Endothelial cell of umbilical vein (primary cell): ENCODE measurements around the gene MACROD2. TPM values are rescaled to one million over a fixed set of nuclear protein-coding genes. Genes with fewer than 3 reads are reported as not detected.
"Not testable (repeated sequence)": the region's sequence is repeated elsewhere in the genome, so short reads cannot be mapped to it uniquely, and the experiment has no call there.

Experiments used
- BruUV-seq: library from RNA; stranded (reverse); fragments of 400-500 nt; replicated peaks from 2 replicates; lab custom pipeline; 2021; lab: Mats Ljungman, UMichigan
- CTCF ChIA-PET: fragments of 300-600, 350-600 bp; sonication (Branson Sonifier 250); formaldehyde crosslinking; loops from one replicate; lab custom pipeline; 2021; ENCODE audit warnings: antibody characterized with exemption, inconsistent platforms; lab: Charles Lee
- POLR2A ChIA-PET: fragments of 300-600, 350-600 bp; sonication (Branson Sonifier 250); formaldehyde crosslinking; loops from one replicate; lab custom pipeline; 2021; ENCODE audit warnings: antibody characterized with exemption, inconsistent platforms; lab: Charles Lee
- DNase-seq: peaks from one replicate; pipeline ENCODE4 v3.0.0-alpha.2; 2011; ENCODE audit warnings: low read depth, low spot score
- FAIRE-seq: peaks from 2 replicates; lab custom pipeline; 2011; peaks lifted over from hg19 to GRCh38; lab: Jason Lieb, UNC
- H2AFZ ChIP-seq: 2 replicates; pipeline ENCODE4 v1.6.0; 2012; ENCODE audit warnings: low read depth, low read length, control low read depth, inconsistent platforms
- H3K27ac ChIP-seq: 2 replicates; pipeline ENCODE4 v1.5.1; 2011; ENCODE audit warnings: low read depth, mild to moderate bottlenecking, control low read depth, low read length, moderate library complexity; ENCODE audit not compliant: insufficient read depth
- H3K27me3 ChIP-seq, 2 experiments: 2 replicates each; pipeline versions ENCODE4 v1.6.0 to v1.6.1; 2011; ENCODE audit warnings: low read length in 2 of 2, mixed read lengths in 1 of 2; ENCODE audit not compliant: control insufficient read depth in 2 of 2, insufficient read depth in 2 of 2
- H3K36me3 ChIP-seq, 2 experiments: 2 replicates in 1 of 2; 3 replicates in 1 of 2; pipeline ENCODE4 v1.5.1; 2011; ENCODE audit warnings: low read length in 2 of 2, mild to moderate bottlenecking in 1 of 2, moderate library complexity in 1 of 2; ENCODE audit not compliant: control insufficient read depth in 2 of 2, insufficient read depth in 2 of 2; ENCODE audit errors: extremely low read depth in 1 of 2
- H3K4me1 ChIP-seq: 3 replicates; pipeline ENCODE4 v1.5.1; 2011; ENCODE audit warnings: mild to moderate bottlenecking, low read length; ENCODE audit not compliant: control insufficient read depth, insufficient read depth; ENCODE audit errors: extremely low read depth
- H3K4me2 ChIP-seq: 2 replicates; pipeline ENCODE4 v1.6.1; 2011; ENCODE audit warnings: low read length, control low read depth, mixed read lengths; ENCODE audit not compliant: insufficient read depth
- H3K4me3 ChIP-seq, 3 experiments: fragments of 200-600 bp in 1 of 3; sonication (generic), shearing (Covaris generic) in 1 of 3; replicated peaks in 1 of 3; 2 replicates each; pipeline ENCODE4 v1.5.1; 2011 to 2016; ENCODE audit warnings: control low read depth in 3 of 3, low read length in 3 of 3, mild to moderate bottlenecking in 2 of 3, inconsistent platforms in 1 of 3, low read depth in 1 of 3, moderate library complexity in 1 of 3; ENCODE audit not compliant: insufficient read depth in 1 of 3
- H3K79me2 ChIP-seq: 2 replicates; pipeline ENCODE4 v1.6.0; 2012; ENCODE audit warnings: low read length, inconsistent platforms; ENCODE audit not compliant: control insufficient read depth, insufficient read depth
- H3K9ac ChIP-seq: replicated peaks from 2 replicates; pipeline ENCODE3; 2011; ENCODE audit warnings: low read length, control low read depth; ENCODE audit not compliant: insufficient read depth; ENCODE audit errors: extremely low read depth
- H3K9me1 ChIP-seq: replicated peaks from 3 replicates; pipeline ENCODE4 v1.6.0; 2011; ENCODE audit warnings: mild to moderate bottlenecking, low read length; ENCODE audit not compliant: control insufficient read depth, insufficient read depth; ENCODE audit errors: extremely low read depth
- H3K9me3 ChIP-seq: replicated peaks from 2 replicates; pipeline ENCODE4 v1.5.1; 2012; ENCODE audit warnings: low read length, inconsistent platforms; ENCODE audit not compliant: control insufficient read depth, insufficient read depth
- H4K20me1 ChIP-seq: replicated peaks from 2 replicates; pipeline ENCODE3; 2011; ENCODE audit warnings: mild to moderate bottlenecking, low read length; ENCODE audit not compliant: control insufficient read depth, insufficient read depth; ENCODE audit errors: extremely low read depth
- FOS ChIP-seq: IDR thresholded peaks from 2 replicates; pipeline ENCODE4 v1.6.1; 2011; ENCODE audit warnings: mild to moderate bottlenecking, low read length, moderate library complexity, borderline replicate concordance; ENCODE audit not compliant: insufficient read depth
- GATA2 ChIP-seq: IDR thresholded peaks from 2 replicates; pipeline ENCODE4 v1.7.0; 2011; ENCODE audit warnings: low read depth, mild to moderate bottlenecking, moderate library complexity, mixed read lengths, low read length; ENCODE audit not compliant: insufficient read length, insufficient read depth
- MYC ChIP-seq: IDR thresholded peaks from one replicate; pipeline ENCODE4 v1.6.1; 2011; ENCODE audit warnings: mild to moderate bottlenecking, low read depth, low read length
- dilution Hi-C: fragments of 300-500 bp; cut with MboI; formaldehyde crosslinking; loops from one replicate; pipeline ENCODE4 v1.15.0; 2019; ENCODE audit warnings: low sequenced_read_pairs; ENCODE audit not compliant: extremely low pct_ligation_motif_present
- intact Hi-C: fragments of 100-400 bp; cut with micrococcal nuclease; formaldehyde crosslinking; loops from one replicate; pipeline ENCODE4 v1.10.0; 2022
- polyA plus RNA-seq, 4 experiments: library from polyadenylated mRNA; depleted of rRNA in 3 of 4; stranded (reverse) in 3 of 4; unstranded in 1 of 4; fragments of >200 nt; gene quantifications; 2 replicates each; pipeline versions ENCODE4 v1.2.1 to v1.2.3, GENCODE V29; 2011 to 2012; ENCODE audit warnings: missing spikeins in 1 of 4
- total RNA-seq: library from RNA; stranded (reverse); gene quantifications from 2 replicates; pipeline ENCODE4 v1.2.3, GENCODE V29; 2021

MACROD2 gene
- total and polyA plus RNA-seq, 2 donors (not counting 3 experiments of a cell fraction or from before 2014, with no cell fraction given): 0.11 to 0.73 TPM

- Histone ChIP-seq H3K4me1 (peaks cover 14% of the 10 kb centered on the region), H3K9me1 (no peaks in the 10 kb centered on the region), H2AFZ (no peak overlapping the region), H3K36me3 (no peaks in the 10 kb centered on the region), H3K9me3 (no peaks in the 10 kb centered on the region), H3K4me2 (peak overlapping the region; percentile 25), H3K4me3 (no peak overlapping the region), H3K27me3 (no peaks in the 10 kb centered on the region), H3K27ac (no peak overlapping the region), H4K20me1 (no peaks in the 10 kb centered on the region), H3K9ac (no peak overlapping the region), H3K79me2 (no peaks in the 10 kb centered on the region)
- dilution Hi-C loops: no loop called here
- intact Hi-C loops: no loop called here
- DNase-seq: peak; percentile 49
- TF ChIP-seq FOS (peak; percentile 59), MYC (no peak), GATA2 (no peak)
- POLR2A ChIA-PET: no interaction called here
- FAIRE-seq: peak; percentile 83
- BruUV-seq: no TSS peak
- CTCF ChIA-PET: interaction anchor here (1.0 to 1.9 kb wide), 4 partner anchors 11 to 32 kb away, joined by 4 to 5 read pairs (median 4); no protein-coding TSS in a partner anchor
Observed at GRCh38 chr20:14979453-14979986, 984.2 kb downstream of the MACROD2 start.

GRCh38 chr20:14981486-14981885, 986.2 kb downstream of the MACROD2 start:
- H3K9me1 ChIP-seq, dilution Hi-C loops, H4K20me1 ChIP-seq, H3K27me3 ChIP-seq, H3K27ac ChIP-seq, H3K79me2 ChIP-seq, H3K4me2 ChIP-seq, intact Hi-C loops, BruUV-seq, DNase-seq, H3K4me3 ChIP-seq, POLR2A ChIA-PET, H3K36me3 ChIP-seq, H2AFZ ChIP-seq, H3K9me3 ChIP-seq, H3K9ac ChIP-seq: not testable (repeated sequence)
- peaks cover 34% of the 10 kb centered on the region for H3K4me1 ChIP-seq
- CTCF ChIA-PET: interaction anchor here (1.0 kb wide), 1 partner anchor 10 kb away, joined by 4 read pairs; no protein-coding TSS in a partner anchor
- peak; percentile 4 for FAIRE-seq

- CTCF ChIA-PET, H3K9ac ChIP-seq, H4K20me1 ChIP-seq, DNase-seq, H2AFZ ChIP-seq, H3K27ac ChIP-seq, H3K9me3 ChIP-seq, BruUV-seq, dilution Hi-C loops, H3K4me3 ChIP-seq, intact Hi-C loops, H3K27me3 ChIP-seq, H3K36me3 ChIP-seq, POLR2A ChIA-PET, FAIRE-seq, H3K4me2 ChIP-seq, H3K9me1 ChIP-seq, H3K79me2 ChIP-seq: not testable (repeated sequence)
- peaks cover 38% of the 10 kb centered on the region for H3K4me1 ChIP-seq
Observed at GRCh38 chr20:14982324-14982723, 987.0 kb downstream of the MACROD2 start.
